PC-3 (cell line): Measurements from ENCODE around the gene FLNB.

Source experiments
- EZH2 ChIP-seq: fragments of 300-600 bp; sonication (generic); IDR thresholded peaks from one replicate; pipeline ENCODE4 v1.6.1; 2017; ENCODE audit warnings: antibody characterized with exemption, mild to moderate bottlenecking, low read length; ENCODE audit not compliant: unreplicated experiment
- TF ChIP-seq, protein P1 (sequence below): fragments of 300-600 bp; sonication (generic); conservative IDR thresholded peaks from 2 replicates; pipeline ENCODE4 v1.5.1; 2017; ENCODE audit warnings: antibody characterized with exemption, low read depth, mild to moderate bottlenecking, low read length

DNA sequence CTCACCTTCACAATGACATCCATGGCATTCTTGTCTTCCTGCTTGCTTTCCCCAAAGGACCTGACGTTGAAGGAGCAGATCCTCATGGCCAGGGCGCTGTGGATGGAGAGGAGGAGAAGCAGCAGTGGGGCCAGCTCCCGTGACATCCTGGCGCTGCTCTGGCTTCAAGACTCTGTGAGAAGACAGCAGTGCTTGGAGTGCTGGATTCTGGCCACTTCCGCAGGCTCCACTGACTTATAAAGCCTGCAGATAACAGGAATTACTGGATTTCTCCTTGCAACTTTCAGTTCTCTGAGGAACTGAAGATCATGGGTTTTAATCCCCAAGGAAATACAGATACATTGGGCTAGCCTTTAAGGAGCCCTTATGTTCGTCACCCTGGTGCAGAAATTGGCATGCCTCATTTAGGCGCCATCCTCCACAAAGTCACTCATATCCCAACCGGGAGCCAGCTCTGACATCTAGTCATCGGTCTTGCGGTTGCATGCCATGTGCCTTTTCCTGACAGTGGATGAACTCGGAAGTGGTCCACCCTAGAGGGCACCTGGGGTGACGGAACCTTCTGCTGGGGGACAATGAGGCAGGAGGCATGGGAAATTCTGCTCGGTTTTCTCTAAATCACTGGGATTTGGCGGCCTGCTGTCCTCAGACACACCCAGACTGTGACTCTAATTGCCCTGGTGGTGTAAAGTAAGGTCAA is 202.7 kb downstream of the FLNB start, which contains the start of gene DNASE1L3:
- TF ChIP-seq EZH2, result no peak
- TF ChIP-seq, protein P1, sequence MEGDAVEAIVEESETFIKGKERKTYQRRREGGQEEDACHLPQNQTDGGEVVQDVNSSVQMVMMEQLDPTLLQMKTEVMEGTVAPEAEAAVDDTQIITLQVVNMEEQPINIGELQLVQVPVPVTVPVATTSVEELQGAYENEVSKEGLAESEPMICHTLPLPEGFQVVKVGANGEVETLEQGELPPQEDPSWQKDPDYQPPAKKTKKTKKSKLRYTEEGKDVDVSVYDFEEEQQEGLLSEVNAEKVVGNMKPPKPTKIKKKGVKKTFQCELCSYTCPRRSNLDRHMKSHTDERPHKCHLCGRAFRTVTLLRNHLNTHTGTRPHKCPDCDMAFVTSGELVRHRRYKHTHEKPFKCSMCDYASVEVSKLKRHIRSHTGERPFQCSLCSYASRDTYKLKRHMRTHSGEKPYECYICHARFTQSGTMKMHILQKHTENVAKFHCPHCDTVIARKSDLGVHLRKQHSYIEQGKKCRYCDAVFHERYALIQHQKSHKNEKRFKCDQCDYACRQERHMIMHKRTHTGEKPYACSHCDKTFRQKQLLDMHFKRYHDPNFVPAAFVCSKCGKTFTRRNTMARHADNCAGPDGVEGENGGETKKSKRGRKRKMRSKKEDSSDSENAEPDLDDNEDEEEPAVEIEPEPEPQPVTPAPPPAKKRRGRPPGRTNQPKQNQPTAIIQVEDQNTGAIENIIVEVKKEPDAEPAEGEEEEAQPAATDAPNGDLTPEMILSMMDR, result no peak
